Nephron (organoid): ENCODE measurements around the gene BLNK.
"Not testable (repeated sequence)": the region's sequence is repeated elsewhere in the genome, so short reads cannot be mapped to it uniquely, and the experiment has no call there.

Experiments
- H3K27ac Mint-ChIP-seq, 3 experiments: 2 replicates each; pipeline ENCODE4 v1.8.0; 2020; ENCODE audit warnings: mixed read lengths in 3 of 3, mild to moderate bottlenecking in 2 of 3, moderate library complexity in 1 of 3
- H3K27me3 Mint-ChIP-seq: 2 replicates; pipeline ENCODE4 v1.8.0; 2021; ENCODE audit warnings: low read depth, mild to moderate bottlenecking, moderate library complexity, mixed read lengths
- H3K36me3 Mint-ChIP-seq: 2 replicates; pipeline ENCODE4 v1.8.0; 2020; ENCODE audit warnings: low read depth, mixed read lengths
- H3K4me1 Mint-ChIP-seq: 2 replicates; pipeline ENCODE4 v1.8.0; 2020; ENCODE audit warnings: mixed read lengths
- H3K4me3 Mint-ChIP-seq, 3 experiments: 2 replicates each; pipeline ENCODE4 v1.8.0; 2020; ENCODE audit warnings: mild to moderate bottlenecking in 3 of 3, mixed read lengths in 3 of 3, moderate library complexity in 2 of 3
- H3K9me3 Mint-ChIP-seq: 2 replicates; pipeline ENCODE4 v1.8.0; 2020; ENCODE audit warnings: mixed read lengths
- CTCF ChIP-seq, 3 experiments: fragments of 200-600 bp; sonication (generic); IDR thresholded peaks; one replicate each; pipeline ENCODE4 v1.5.0; 2021; ENCODE audit warnings: antibody characterized with exemption in 3 of 3; ENCODE audit not compliant: unreplicated experiment in 3 of 3

The BLNK gene

DNA sequence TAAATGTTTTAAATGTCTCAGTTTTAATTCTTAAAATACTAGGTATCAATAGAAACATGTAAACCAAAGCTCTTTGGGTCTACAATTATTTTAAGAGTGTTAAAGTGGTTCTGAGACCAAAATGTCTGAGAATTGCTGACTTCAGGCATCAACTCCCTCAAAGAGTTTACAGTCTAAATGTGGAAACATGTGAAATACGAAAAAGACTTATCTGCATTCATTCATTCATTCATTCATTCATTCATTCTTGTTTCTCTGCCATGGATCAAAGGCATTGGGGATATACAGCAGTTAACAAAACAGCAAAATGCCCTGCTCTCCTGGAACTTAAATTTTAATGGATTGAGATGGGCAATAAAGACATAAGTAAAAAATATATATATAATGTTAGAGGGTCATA is 69.8 kb downstream of the BLNK start:
- Mint-ChIP-seq H3K9me3 (no peaks in the 10 kb centered on the region), H3K4me1 (peaks cover 4% of the 10 kb centered on the region), H3K4me3 (no peak overlapping the region), H3K27ac (no peak overlapping the region), H3K27me3 (no peaks in the 10 kb centered on the region), H3K36me3 (peaks cover 7% of the 10 kb centered on the region)
- no peak for TF ChIP-seq CTCF (IDR thresholded peaks at IDR 0.05; ENCODE audit: unreplicated experiment in 3 of 3)

DNA sequence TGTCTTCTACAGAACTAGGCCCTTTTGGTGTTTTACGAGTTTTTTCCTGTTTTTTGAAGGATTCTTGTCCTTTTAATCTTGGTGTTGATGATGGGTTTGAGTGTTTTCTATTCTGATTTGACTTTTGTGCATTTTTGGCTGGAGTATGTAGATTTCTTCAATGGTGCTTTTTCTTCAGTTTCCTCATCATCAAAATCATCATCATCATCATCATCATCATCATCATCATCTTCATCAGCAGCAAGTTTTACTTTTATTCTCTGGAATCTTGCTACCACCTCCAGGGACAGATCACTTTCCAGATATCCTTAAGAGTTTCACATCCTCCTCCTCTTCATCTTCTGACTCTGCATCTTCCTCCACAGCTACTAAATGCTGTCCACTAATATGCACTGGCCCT is 81.9 kb downstream of the BLNK start:
- not testable (repeated sequence) for H3K4me1 Mint-ChIP-seq, H3K27ac Mint-ChIP-seq, H3K4me3 Mint-ChIP-seq, H3K27me3 Mint-ChIP-seq
- Mint-ChIP-seq H3K36me3 (peaks cover 26% of the 10 kb centered on the region), H3K9me3 (peaks cover 13% of the 10 kb centered on the region)

GRCh38 chr10:96188916-96189315 is 82.5 kb downstream of the BLNK start:
- Mint-ChIP-seq H3K27ac (no peak overlapping the region), H3K4me1 (no peaks in the 10 kb centered on the region), H3K27me3 (no peaks in the 10 kb centered on the region), H3K9me3 (peaks cover 17% of the 10 kb centered on the region), H3K36me3 (peaks cover 26% of the 10 kb centered on the region), H3K4me3 (no peak overlapping the region)
- TF ChIP-seq CTCF (IDR thresholded peaks at IDR 0.05; ENCODE audit: unreplicated experiment in 3 of 3): no peak

DNA sequence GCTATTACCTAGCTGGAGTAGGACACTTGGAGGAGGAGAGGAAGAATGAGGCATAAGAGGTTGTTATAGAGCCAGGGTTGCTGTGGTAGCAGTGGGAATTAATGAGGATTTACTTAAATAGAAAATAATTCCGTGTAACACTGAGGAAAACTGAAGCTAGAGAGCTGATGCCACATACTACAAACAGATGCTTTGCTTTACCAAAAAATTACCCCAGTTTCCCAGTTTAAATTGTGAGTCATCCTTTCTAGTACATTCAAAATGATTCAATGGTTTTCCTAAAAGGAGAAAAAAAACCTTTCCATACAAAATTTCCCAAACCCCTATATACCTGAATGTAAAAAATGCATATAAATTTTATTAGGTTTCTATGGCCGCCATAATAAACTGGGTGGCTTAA is 82.9 kb downstream of the BLNK start:
- Mint-ChIP-seq H3K27ac (no peak overlapping the region), H3K9me3 (peaks cover 22% of the 10 kb centered on the region), H3K4me1 (no peaks in the 10 kb centered on the region), H3K4me3 (no peak overlapping the region), H3K27me3 (no peaks in the 10 kb centered on the region), H3K36me3 (peaks cover 27% of the 10 kb centered on the region)
- TF ChIP-seq CTCF (IDR thresholded peaks at IDR 0.05; ENCODE audit: unreplicated experiment in 3 of 3): no peak

DNA sequence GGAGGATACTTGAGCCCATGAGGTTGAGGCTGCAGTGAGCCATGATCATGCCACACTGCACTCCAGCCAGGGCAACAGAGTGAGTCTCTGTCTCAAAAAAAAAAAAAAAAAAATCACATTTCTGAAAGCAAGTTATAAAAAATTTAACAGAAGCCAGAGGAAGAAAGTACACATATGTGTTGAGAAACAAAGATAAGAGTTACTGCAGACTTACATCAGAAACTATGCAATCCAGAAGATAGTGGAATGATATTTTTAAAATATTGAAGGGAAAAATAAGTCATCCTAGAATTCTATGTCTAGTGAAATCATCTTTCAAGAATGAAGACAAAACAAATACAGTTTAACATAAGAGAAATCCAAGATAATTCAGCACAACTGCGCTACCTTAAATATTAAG is 94.4 kb downstream of the BLNK start:
- TF ChIP-seq CTCF (IDR thresholded peaks at IDR 0.05; ENCODE audit: unreplicated experiment in 3 of 3): no peak
- no peaks in the 10 kb centered on the region for H3K4me1 Mint-ChIP-seq
- no peak overlapping the region for H3K27ac Mint-ChIP-seq
- peaks cover 3% of the 10 kb centered on the region for H3K36me3 Mint-ChIP-seq
- H3K27me3 Mint-ChIP-seq: no peaks in the 10 kb centered on the region
- peaks cover 52% of the 10 kb centered on the region for H3K9me3 Mint-ChIP-seq
- no peak overlapping the region for H3K4me3 Mint-ChIP-seq

- no peak for TF ChIP-seq CTCF (IDR thresholded peaks at IDR 0.05; ENCODE audit: unreplicated experiment in 3 of 3)
- Mint-ChIP-seq H3K9me3 (peaks cover 56% of the 10 kb centered on the region), H3K27me3 (no peaks in the 10 kb centered on the region), H3K27ac (no peak overlapping the region), H3K4me1 (no peaks in the 10 kb centered on the region), H3K4me3 (no peak overlapping the region), H3K36me3 (peaks cover 27% of the 10 kb centered on the region)
Observed at GRCh38 chr10:96172666-96173065, 98.7 kb downstream of the BLNK start.
